HG03571 (cell line): ENCODE data around the gene DAGLB.
"Not testable (repeated sequence)": the region's sequence is repeated elsewhere in the genome, so short reads cannot be mapped to it uniquely, and the experiment has no call there.

Experiments
- ATAC-seq: cut with Tn5 transposase; IDR thresholded peaks from one replicate; pipeline ENCODE4 v1.9.1; 2021; ENCODE audit not compliant: unreplicated experiment

DAGLB gene

GRCh38 chr7:6379886-6380285 is 67.9 kb downstream of the DAGLB start:
- ATAC-seq: no peak

- not testable (repeated sequence) for ATAC-seq
Measured at GRCh38 chr7:6378556-6378955, 69.2 kb downstream of the DAGLB start.

- ATAC-seq: no peak
Measured at GRCh38 chr7:6376820-6377219, 70.9 kb downstream of the DAGLB start.

GRCh38 chr7:6375348-6376101 is 72.2 kb downstream of the DAGLB start:
- no peak for ATAC-seq

- no peak for ATAC-seq
Measured at GRCh38 chr7:6367701-6368211, 80.0 kb downstream of the DAGLB start.

- no peak for ATAC-seq
Measured at GRCh38 chr7:6365451-6365850, 82.3 kb downstream of the DAGLB start.

- no peak for ATAC-seq
Measured at GRCh38 chr7:6360841-6361240, 86.9 kb downstream of the DAGLB start.

GRCh38 chr7:6359734-6360133 is 88.0 kb downstream of the DAGLB start:
- no peak for ATAC-seq
